ENCODE data around the gene CCHCR1. TPM values are rescaled to one million over a fixed set of nuclear protein-coding genes. Genes with fewer than 3 reads are reported as not detected.

CCHCR1 gene
- total RNA-seq, 2 donors from 2014 or later: 29.2 to 54.1 TPM

DNA sequence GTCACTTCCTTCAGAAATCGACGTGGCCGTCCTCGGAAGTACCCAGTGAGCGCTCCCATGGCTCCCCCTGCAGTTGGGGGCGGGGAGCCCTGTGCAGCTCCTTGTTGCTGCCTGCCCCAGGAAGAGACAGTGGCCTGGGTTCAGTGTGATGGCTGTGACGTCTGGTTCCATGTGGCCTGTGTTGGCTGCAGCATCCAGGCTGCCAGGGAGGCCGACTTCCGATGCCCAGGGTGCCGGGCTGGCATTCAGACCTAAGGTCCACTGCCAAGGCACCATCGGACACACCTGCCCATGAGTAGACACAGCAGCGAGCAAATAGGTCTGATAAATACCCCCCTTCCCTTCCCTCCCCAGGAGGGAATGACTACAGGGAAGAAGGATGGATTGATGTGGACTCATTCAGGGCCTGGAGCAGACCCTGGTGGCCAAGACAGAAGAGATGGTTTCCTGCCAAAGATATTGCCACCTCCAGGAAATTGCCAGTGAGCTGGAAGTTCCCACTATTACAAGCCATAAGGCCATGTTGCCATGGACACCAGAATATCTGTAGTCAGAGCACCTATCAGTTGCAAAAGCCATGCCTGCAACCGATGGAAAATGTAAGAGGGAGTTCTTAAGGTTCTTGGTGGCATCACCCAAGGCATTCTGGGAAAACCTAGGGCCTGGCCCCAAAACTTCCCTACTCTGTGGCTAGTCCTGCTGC lies 5.0 kb upstream of the CCHCR1 start:
- Mint-ChIP-seq H3K9me3 (no peaks in the 10 kb centered on the region), H3K27me3 (no peaks in the 10 kb centered on the region), H3K4me1 (ENCODE audit: low read depth in 2 of 2) (peaks cover 5 to 20% of the 10 kb centered on the region in 2 donors), H3K4me3 (no peak overlapping the region), H3K27ac (no peak overlapping the region), H3K36me3 (peaks cover 9% of the 10 kb centered on the region)
- DNase-seq (ENCODE audit: low spot score): no peak
- no peak for ATAC-seq

DNA sequence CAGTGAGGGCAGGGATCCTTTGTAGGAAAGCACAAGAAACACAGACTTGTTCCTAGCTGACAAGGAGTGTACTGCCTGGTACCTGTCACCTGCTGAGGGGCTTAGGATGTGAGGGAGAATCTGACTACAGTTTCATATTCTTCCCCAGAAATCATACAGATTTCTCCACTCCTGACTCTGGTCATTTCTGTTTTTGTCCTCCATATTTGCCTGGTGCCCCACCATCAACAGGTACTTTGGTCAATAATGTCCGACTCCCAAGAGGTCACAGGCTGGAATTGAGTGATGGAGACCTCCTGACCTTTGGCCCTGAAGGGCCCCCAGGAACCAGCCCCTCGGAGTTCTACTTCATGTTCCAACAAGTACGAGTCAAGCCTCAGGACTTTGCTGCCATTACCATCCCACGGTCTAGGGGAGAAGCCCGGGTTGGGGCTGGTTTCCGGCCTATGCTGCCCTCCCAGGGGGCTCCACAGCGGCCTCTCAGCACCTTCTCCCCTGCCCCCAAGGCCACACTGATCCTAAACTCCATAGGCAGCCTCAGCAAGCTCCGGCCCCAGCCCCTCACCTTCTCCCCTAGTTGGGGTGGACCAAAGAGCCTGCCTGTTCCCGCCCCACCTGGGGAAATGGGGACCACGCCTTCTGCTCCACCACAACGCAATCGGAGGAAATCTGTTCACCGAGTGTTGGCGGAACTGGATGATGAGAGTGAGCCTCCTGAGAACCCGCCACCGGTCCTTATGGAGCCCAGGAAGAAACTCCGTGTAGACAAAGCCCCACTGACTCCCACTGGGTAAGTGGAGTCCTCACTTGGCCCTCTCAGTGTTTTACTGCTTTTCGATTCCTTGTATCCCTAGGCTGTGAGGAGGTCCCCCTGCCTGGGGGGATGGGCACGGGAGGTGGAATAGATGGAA lies 3.9 kb upstream of the CCHCR1 start:
- H3K4me1 Mint-ChIP-seq (ENCODE audit: low read depth in 2 of 2): peaks cover 11 to 26% of the 10 kb centered on the region in 2 donors
- H3K9me3 Mint-ChIP-seq: no peaks in the 10 kb centered on the region
- DNase-seq (ENCODE audit: low spot score): no peak
- ATAC-seq: no peak
- peak overlapping the region in 1 of 2 donors; percentile 41 for H3K27ac Mint-ChIP-seq
- H3K4me3 Mint-ChIP-seq: peak overlapping the region; percentile 22
- H3K36me3 Mint-ChIP-seq: peaks cover 9% of the 10 kb centered on the region
- no peaks in the 10 kb centered on the region for H3K27me3 Mint-ChIP-seq

DNA sequence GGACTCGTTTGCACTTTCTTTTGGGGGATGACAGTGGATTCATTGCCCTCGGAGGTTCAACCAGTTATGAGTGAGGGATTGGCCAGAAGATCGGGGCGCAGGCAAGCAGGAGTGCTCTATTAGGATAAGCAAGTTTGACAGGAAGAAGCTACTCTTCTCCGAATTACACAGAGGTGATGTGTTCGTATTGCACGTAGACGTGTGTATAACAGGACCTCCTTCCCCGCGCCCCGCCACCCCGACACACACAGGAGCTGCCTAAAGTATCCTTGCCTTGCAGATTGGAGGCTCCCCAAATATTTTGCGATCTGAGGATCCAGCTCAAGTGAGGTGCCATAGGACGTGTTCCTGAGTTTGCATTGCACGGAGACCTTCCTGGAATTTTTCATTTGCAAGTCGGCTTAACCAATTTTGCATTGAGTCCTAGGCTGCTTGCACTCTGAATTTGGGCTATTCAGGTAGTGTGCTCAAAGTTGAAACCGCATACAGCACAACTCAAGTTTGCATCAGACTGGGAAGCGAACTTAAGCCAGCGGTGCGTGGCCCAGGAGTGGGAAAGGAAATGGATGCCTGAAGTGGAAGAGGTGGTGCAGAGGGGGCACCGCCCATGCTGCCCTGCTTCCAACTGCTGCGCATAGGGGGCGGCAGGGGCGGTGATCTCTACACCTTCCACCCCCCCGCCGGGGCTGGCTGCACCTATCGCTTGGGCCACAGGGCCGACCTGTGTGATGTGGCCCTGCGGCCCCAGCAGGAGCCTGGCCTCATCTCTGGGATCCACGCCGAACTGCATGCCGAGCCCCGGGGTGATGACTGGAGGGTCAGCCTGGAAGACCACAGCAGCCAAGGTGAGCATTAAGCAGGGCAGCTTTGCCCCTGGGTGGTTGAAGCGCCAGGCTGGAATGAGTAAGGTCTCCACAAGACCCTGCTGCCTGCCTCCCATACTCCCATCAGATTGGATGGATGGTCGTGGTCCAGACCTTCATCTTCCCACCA lies 1.6 kb upstream of the CCHCR1 start:
- peak in 1 of 2 donors; percentile 29 for ATAC-seq
- Mint-ChIP-seq H3K4me1 (ENCODE audit: low read depth in 2 of 2) (peaks cover 11 to 26% of the 10 kb centered on the region in 2 donors), H3K4me3 (peak overlapping the region; percentile 84)

DNA sequence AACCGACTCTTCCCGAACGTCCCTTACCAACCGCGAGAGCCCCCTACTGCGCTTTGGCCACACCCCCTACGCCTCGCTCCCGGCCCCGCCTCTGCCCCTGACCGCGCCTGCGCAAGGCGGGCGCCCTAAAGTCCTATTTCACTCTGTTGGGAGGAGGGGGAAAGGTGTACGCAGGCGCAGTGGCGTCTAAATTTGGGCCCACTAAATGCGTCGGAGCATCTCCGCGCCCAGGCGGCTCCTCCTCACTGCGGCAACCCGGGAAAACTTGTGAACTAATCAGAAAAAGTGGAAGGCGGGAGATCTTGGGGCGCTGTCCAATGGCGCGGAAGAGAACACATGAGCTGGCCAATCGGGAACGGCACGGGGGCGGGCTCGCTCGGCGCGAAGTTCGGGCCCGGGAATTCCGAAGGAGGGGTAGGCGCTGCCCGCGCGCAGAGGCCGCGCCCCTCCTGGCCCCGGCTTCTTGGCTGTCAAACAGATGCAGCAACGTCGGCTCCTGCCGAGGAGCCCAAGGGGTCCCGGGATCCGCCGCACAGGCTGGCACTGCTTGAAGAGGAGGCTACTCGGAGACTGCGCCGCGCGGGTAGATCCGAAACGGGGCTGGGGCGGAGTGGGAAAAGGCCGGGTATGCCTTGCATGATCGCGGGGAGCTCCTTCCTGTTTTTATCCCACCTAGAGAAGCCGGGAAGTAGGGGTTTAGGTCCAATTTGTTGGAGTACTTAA lies 699 bp upstream of the CCHCR1 start, which contains the start of gene TCF19:
Gene TCF19, plus strand, starts transcription at position 450 of the 723 bp plus-strand sequence. CDS start 881 bp downstream, outside the sequence.
- Mint-ChIP-seq H3K27me3 (no peaks in the 10 kb centered on the region), H3K4me3 (peak within 1 kb of the TSS; percentile 84), H3K4me1 (ENCODE audit: low read depth in 2 of 2) (peaks cover 11 to 26% of the 10 kb centered on the region in 2 donors), H3K36me3 (peaks cover 5% of the 10 kb centered on the region), H3K27ac (peak within 1 kb of the TSS; percentile 39 to 91), H3K9me3 (no peaks in the 10 kb centered on the region)
- ATAC-seq (peak; percentile 95 to 97), DNase-seq (ENCODE audit: low spot score) (peak; percentile 99)

More for the DNA sequence above, 1.6 kb upstream of the CCHCR1 start:
- Mint-ChIP-seq H3K27ac (peak overlapping the region; percentile 39 to 91), H3K9me3 (no peaks in the 10 kb centered on the region), H3K27me3 (no peaks in the 10 kb centered on the region), H3K36me3 (peaks cover 9% of the 10 kb centered on the region)
- no peak for DNase-seq (ENCODE audit: low spot score)

DNA sequence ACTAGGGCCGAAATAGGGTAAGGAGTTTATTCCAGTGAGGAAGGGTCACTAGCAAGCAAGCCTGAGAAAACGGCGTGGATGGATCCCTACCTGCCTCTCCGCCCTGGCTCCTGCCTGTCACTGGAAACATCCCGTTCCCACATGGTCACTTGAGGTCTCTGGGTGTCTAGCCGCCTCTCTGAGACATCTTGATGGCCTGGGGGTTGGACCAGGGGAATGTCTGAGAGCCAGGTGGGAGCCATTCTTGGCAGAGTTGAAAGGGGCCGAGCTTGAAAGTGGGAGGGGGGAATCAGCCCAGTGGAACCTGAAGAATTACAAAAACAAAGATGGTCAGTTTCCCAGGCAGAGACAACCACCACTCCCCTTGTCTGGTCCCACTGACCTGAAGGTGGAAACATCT lies 961 bp downstream of the CCHCR1 start:
- no peaks in the 10 kb centered on the region for H3K36me3 Mint-ChIP-seq
- peak overlapping the region in 1 of 2 donors; percentile 91 for H3K27ac Mint-ChIP-seq
- no peaks in the 10 kb centered on the region for H3K9me3 Mint-ChIP-seq

DNA sequence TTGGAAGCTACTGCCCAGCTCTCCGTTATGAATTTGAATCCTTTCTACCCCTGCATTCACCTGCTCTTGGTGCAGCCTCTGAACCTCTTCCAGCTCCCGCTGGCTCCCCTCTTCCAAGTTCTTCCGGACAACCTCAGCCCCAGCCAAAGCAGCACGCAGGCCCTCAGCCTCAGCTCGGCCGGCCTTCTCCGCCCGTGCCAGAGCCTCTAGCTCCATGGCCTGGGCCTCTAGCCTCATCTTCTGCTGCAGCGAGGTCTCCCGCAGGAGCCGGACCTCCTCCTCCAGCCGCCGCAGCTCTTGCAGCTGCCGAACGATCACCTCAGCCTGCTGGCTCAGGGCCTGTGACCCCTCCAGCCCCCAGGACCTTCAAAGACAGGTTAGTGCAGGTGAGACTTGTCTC lies 3.2 kb downstream of the CCHCR1 start:
- no peak for DNase-seq (ENCODE audit: low spot score)
- Mint-ChIP-seq H3K4me1 (ENCODE audit: low read depth in 2 of 2) (peaks cover 11 to 18% of the 10 kb centered on the region in 2 donors), H3K27ac (no peak overlapping the region), H3K27me3 (no peaks in the 10 kb centered on the region), H3K4me3 (no peak overlapping the region), H3K9me3 (no peaks in the 10 kb centered on the region), H3K36me3 (no peaks in the 10 kb centered on the region)
- no peak for ATAC-seq

More for the DNA sequence above, 961 bp downstream of the CCHCR1 start:
- Mint-ChIP-seq H3K27me3 (no peaks in the 10 kb centered on the region), H3K4me1 (ENCODE audit: low read depth in 2 of 2) (peaks cover 11 to 23% of the 10 kb centered on the region in 2 donors), H3K4me3 (peak overlapping the region; percentile 84)
- ATAC-seq: no peak
- no peak for DNase-seq (ENCODE audit: low spot score)

DNA sequence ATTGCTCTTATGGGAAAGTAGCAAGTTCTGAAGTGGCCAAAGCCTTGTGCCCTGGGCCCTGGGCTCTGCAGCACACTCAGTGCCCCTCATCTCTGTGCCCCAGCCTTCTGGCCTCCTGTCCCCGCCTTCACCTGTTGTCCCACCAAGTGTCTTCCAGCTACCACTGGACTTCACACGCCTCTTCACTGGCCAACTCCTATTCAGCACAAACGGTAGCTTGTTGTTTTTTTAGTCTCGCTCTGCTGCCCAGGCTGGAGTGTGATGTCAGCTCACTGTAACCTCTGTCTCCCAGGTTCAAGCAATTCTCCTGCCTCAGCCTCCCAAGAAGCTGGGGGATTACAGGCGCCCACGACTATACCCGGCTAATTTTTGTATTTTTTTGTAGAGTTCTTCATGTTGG lies 4.8 kb downstream of the CCHCR1 start:
- no peak overlapping the region for H3K4me3 Mint-ChIP-seq
- no peak for ATAC-seq
- no peaks in the 10 kb centered on the region for H3K27me3 Mint-ChIP-seq
- no peaks in the 10 kb centered on the region for H3K9me3 Mint-ChIP-seq
- peaks cover 7 to 8% of the 10 kb centered on the region in 2 donors for H3K4me1 Mint-ChIP-seq (ENCODE audit: low read depth in 2 of 2)
- DNase-seq (ENCODE audit: low spot score): no peak
- H3K36me3 Mint-ChIP-seq: no peaks in the 10 kb centered on the region
- no peak overlapping the region for H3K27ac Mint-ChIP-seq

DNA sequence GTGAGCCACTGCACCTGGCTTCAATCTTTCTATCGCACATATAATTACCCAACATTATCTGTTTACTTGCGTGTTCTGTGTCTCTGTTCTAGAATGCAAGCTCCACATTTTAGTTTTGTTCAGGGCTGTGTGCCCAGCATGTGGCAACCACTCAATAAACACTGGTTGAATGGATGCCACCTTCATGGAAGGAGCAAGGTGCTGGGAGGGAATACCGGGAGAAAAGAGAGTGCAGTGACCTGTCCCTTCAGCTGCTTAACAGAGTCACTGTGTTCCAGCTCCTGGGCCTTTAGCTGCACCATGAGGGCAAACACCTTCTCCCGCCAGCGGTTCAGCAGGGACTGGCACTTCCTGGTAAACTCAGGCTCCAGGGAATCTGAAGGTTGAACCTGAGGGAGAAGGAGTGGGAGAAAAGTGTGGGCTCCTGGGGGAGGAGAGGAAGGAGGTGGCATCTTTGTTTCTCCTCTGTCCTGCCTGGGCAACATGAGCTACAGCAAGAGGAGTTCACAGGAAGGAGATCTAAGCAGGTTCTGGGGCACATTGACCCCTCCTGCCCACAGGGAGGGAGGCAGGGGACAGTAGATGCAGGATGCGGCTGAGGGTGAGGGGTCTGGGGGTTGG lies 7.7 kb downstream of the CCHCR1 start:
- H3K36me3 Mint-ChIP-seq: no peaks in the 10 kb centered on the region
- H3K27ac Mint-ChIP-seq: no peak overlapping the region
- DNase-seq (ENCODE audit: low spot score) (no peak), ATAC-seq (no peak)
- H3K4me1 Mint-ChIP-seq (ENCODE audit: low read depth in 2 of 2): no peaks in the 10 kb centered on the region
- no peaks in the 10 kb centered on the region for H3K27me3 Mint-ChIP-seq
- H3K9me3 Mint-ChIP-seq: no peaks in the 10 kb centered on the region
- no peak overlapping the region for H3K4me3 Mint-ChIP-seq

DNA sequence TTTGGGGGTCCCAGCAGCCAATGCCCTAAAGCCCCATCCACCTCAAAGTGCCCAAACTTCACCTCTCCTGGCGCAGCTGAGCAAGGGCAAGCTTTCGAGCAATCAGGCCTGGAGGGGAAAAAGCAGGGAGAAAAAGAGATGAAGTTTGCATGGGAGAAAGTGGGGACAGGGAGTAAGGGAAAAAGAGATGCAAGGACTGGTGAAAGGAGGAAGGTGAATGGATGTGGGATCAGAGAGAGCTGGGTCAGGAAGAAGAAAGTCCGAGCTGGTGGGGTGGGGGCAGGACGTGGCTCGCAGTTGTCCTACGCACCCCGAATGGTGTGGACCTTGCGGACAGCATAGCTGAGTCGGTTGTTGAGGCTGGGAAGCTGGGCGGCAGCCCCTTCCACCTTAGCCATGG lies 12.2 kb downstream of the CCHCR1 start:
- Mint-ChIP-seq H3K9me3 (no peaks in the 10 kb centered on the region), H3K27ac (no peak overlapping the region), H3K4me1 (ENCODE audit: low read depth in 2 of 2) (no peaks in the 10 kb centered on the region), H3K36me3 (no peaks in the 10 kb centered on the region), H3K27me3 (no peaks in the 10 kb centered on the region), H3K4me3 (no peak overlapping the region)
- DNase-seq (ENCODE audit: low spot score) (no peak), ATAC-seq (no peak)

DNA sequence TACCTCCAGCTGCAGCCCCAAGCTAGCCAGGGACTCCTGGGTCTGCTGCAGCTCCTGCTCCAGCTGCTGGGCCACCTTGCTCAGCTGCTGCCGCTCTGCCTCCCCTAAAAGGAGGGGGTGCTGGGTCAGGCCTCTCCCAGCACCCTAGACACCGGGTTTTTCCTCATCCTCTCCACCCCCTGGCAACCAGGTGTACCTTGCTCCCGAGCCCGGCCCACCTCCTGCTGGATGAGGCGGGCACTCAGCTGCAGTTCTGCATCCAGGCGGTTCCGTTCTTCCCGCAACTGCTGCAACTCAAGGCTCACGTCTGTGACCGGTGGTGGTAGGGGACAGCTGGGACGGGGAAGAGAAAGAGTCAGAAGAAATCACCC lies 12.6 kb downstream of the CCHCR1 start:
- Mint-ChIP-seq H3K9me3 (no peaks in the 10 kb centered on the region), H3K36me3 (no peaks in the 10 kb centered on the region), H3K27me3 (no peaks in the 10 kb centered on the region), H3K4me3 (no peak overlapping the region), H3K27ac (no peak overlapping the region), H3K4me1 (ENCODE audit: low read depth in 2 of 2) (no peaks in the 10 kb centered on the region)
- ATAC-seq (no peak), DNase-seq (ENCODE audit: low spot score) (no peak)

DNA sequence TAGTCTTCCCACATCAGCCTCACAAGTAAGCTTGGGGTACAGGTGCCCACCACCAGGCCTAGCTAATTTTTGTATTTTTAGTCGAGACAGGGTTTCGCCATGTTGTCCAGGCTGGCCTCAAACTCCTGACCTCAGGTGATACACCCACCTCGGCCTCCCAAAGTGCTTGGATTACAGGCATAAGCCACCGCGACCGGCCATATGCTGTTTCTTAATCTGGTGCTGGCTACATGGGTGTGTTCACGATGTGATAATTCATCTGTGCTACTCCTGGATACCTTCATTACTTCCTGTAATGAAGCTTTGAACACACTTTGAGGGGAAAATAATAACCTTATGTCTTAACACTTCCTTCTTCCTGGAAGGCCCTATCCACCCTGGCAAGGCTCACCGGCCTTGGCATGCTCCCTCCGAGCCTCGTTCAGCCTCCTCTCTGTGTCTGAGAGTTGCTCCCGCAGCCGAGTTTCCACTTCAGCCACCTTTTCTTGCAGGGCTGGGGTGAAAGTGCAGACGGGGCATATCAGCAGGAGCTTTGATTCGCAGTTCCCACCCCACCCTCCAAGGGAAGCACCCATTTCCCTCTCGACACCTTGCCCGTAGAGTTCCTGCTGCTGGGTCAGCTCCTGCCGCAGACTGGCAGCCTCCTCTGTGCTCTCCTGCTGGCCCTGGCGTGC lies 13.2 kb downstream of the CCHCR1 start:
- no peak overlapping the region for H3K27ac Mint-ChIP-seq
- H3K36me3 Mint-ChIP-seq: no peaks in the 10 kb centered on the region
- DNase-seq (ENCODE audit: low spot score) (no peak), ATAC-seq (no peak)
- H3K27me3 Mint-ChIP-seq: no peaks in the 10 kb centered on the region
- no peak overlapping the region for H3K4me3 Mint-ChIP-seq
- H3K4me1 Mint-ChIP-seq (ENCODE audit: low read depth in 2 of 2): no peaks in the 10 kb centered on the region
- H3K9me3 Mint-ChIP-seq: no peaks in the 10 kb centered on the region

DNA sequence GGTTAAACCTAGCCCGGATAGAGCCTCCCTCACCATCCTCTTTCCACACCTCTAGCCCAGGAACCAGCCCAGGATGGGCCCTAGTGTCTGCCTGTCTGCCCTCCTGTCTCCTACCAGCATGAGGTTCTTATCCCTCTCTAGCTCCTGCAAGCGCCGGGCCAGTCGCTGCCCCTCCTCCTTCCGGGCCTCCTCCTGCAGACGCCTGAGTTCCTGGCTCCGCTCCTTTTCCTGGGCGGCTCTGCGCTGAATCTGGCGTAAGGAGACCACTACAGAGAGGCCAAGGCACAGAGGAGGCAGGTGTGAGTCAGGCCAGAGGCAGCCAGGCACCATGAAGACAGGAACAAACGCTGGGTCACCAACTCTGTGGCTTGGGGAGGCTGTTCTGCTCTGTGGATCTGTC lies 14.5 kb downstream of the CCHCR1 start:
- no peaks in the 10 kb centered on the region for H3K4me1 Mint-ChIP-seq (ENCODE audit: low read depth in 2 of 2)
- no peaks in the 10 kb centered on the region for H3K36me3 Mint-ChIP-seq
- no peaks in the 10 kb centered on the region for H3K9me3 Mint-ChIP-seq
- ATAC-seq (no peak), DNase-seq (ENCODE audit: low spot score) (no peak)
- no peak overlapping the region for H3K4me3 Mint-ChIP-seq
- no peak overlapping the region for H3K27ac Mint-ChIP-seq
- H3K27me3 Mint-ChIP-seq: no peaks in the 10 kb centered on the region
